Measurements from ENCODE around the gene CD300C. TPM values are rescaled to one million over a fixed set of nuclear protein-coding genes. Genes with fewer than 3 reads are reported as not detected.
"Not testable (repeated sequence)": the region's sequence is repeated elsewhere in the genome, so short reads cannot be mapped to it uniquely, and the experiment has no call there.

Gene CD300C
- total RNA-seq, 4 donors from 2014 or later = 0.39 to 4.6 (median 1.6) TPM

GRCh38 chr17:74520790-74521480, 25.0 kb downstream of the CD300C start:
- no peaks in the 10 kb centered on the region for H3K36me3 ChIP-seq
- peak overlapping the region in 3 of 4 donors; percentile 40 to 65 (median 51) for H3K27ac ChIP-seq (replicated peaks in 1 of 4)
- intact Hi-C loops (cut with DNase I) = no loop called here
- 82% methylated on average over 21 of the region's 21 CpGs for WGBS
- H3K27me3 ChIP-seq = peaks cover 0 to 10% (median 0%) of the 10 kb centered on the region in 4 donors
- peaks cover 0 to 13% (median 5%) of the 10 kb centered on the region in 4 donors for H3K9me3 ChIP-seq
- H3K4me1 ChIP-seq = no peaks in the 10 kb centered on the region
- peak; percentile 86 for DNase-seq (ENCODE audit: extremely low spot score)
- H3K4me3 ChIP-seq = no peak overlapping the region
- TF ChIP-seq EP300 (IDR thresholded peaks at IDR 0.05) = no peak
- peak in 1 of 2 donors; percentile 34 for TF ChIP-seq POLR2AphosphoS5 (IDR thresholded peaks at IDR 0.05)

- Histone ChIP-seq H3K27ac (replicated peaks in 1 of 4) (peak overlapping the region in 2 of 4 donors; percentile 51 to 65), H3K36me3 (no peaks in the 10 kb centered on the region), H3K9me3 (peaks cover 0 to 13% (median 5%) of the 10 kb centered on the region in 4 donors), H3K4me1 (no peaks in the 10 kb centered on the region), H3K27me3 (peaks cover 0 to 6% (median 0%) of the 10 kb centered on the region in 4 donors), H3K4me3 (no peak overlapping the region)
- DNase-seq (ENCODE audit: extremely low spot score) = peak; percentile 62
- intact Hi-C loops (cut with DNase I) = no loop called here
- 80% methylated on average over 3 of the region's 3 CpGs for WGBS
- TF ChIP-seq POLR2A (IDR thresholded peaks at IDR 0.05; ENCODE audit: low read depth) = no peak
- no peak for TF ChIP-seq EP300 (IDR thresholded peaks at IDR 0.05)
- TF ChIP-seq POLR2AphosphoS5 (IDR thresholded peaks at IDR 0.05) = no peak
- no peak for TF ChIP-seq CTCF (IDR thresholded peaks at IDR 0.05)
These were observed 25.9 kb downstream of the CD300C start for GRCh38 chr17:74520016-74520434.

DNA sequence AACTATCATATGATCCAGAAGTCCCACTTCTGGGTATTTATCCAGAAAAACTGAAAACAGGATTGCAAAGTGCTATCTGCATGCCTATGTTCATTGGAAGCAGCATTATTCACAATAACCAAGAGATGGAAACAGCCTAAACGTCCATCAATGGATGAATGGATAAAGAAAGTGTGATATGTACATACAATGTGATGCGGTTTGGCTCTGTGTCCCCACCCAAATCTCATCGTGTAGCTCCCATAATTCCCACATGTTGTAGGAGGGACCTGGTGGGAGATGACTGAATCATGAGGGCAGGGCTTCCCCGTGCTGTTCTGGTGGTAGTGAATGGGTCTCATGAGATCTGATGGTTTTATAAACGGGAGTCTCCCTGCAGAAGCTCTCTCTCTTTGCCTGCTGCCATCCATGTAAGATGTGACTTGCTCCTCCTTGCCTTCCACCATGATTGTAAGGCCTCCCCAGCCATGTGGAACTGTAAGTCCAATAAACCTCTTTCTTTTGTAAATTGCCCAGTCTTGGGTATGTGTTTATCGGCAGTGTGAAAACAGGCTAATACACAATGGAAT, 27.4 kb downstream of the CD300C start:
- H3K9me3 ChIP-seq; H3K36me3 ChIP-seq; H3K27me3 ChIP-seq; H3K27ac ChIP-seq (replicated peaks in 1 of 4); H3K4me1 ChIP-seq; DNase-seq (ENCODE audit: extremely low spot score); intact Hi-C loops (cut with DNase I); H3K4me3 ChIP-seq: not testable (repeated sequence)
- WGBS = 82% methylated on average over 6 of the region's 6 CpGs

DNA sequence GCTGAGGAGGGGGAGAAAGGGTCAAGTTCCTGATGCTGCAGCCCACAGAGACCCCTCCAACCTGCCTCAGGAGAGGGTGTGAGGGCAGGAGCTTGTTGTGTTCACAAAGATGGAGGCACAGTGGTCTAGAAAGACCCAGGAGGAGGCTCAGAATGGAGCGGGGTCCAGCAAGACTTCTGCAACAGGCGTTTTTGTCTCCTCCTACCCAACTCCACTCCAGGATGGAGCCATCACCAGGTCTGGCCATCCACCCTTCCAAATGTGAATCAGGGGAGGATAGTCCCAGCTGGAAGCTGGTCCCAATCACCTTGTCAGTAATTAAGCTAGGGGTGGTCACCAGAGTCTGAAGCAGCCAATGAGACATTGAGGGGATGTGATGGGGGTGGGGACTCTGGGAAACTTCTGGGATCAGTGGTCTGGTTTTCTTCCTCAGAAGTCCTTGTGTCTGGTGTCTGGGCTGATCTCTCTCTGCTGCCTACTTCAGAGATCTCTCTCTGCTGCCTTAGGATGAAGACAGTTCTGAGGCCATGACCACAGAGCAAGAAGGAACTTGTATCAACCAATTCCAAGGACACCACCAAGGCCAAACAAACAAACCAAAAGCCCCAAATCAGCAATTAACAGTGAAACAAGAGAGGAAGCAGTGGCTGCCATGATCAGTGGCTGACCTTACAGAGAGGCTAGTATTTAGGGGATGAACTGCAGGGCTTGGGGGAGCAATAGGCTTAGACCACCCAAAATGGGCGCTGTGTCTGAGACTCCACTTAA, 29.2 kb downstream of the CD300C start:
- no peak overlapping the region for H3K27ac ChIP-seq (replicated peaks in 1 of 4)
- H3K4me3 ChIP-seq = no peak overlapping the region
- DNase-seq (ENCODE audit: extremely low spot score) = peak; percentile 91
- no peaks in the 10 kb centered on the region for H3K4me1 ChIP-seq
- 85% methylated on average over 3 of the region's 3 CpGs for WGBS
- TF ChIP-seq POLR2AphosphoS5 (IDR thresholded peaks at IDR 0.05) (no peak), EP300 (IDR thresholded peaks at IDR 0.05) (no peak), CTCF (IDR thresholded peaks at IDR 0.05) (no peak), POLR2A (IDR thresholded peaks at IDR 0.05; ENCODE audit: low read depth) (no peak)
- H3K9me3 ChIP-seq = no peaks in the 10 kb centered on the region
- peaks cover 0 to 15% (median 0%) of the 10 kb centered on the region in 4 donors for H3K27me3 ChIP-seq
- no peaks in the 10 kb centered on the region for H3K36me3 ChIP-seq
- intact Hi-C loops (cut with DNase I) = no loop called here

GRCh38 chr17:74515941-74516340, 30.0 kb downstream of the CD300C start:
- H3K9me3 ChIP-seq = no peaks in the 10 kb centered on the region
- no peaks in the 10 kb centered on the region for H3K4me1 ChIP-seq
- no peak overlapping the region for H3K27ac ChIP-seq (replicated peaks in 1 of 4)
- DNase-seq (ENCODE audit: extremely low spot score) = peak; percentile 70
- H3K4me3 ChIP-seq = no peak overlapping the region
- H3K36me3 ChIP-seq = no peaks in the 10 kb centered on the region
- peaks cover 0 to 15% (median 0%) of the 10 kb centered on the region in 4 donors for H3K27me3 ChIP-seq
- intact Hi-C loops (cut with DNase I) = no loop called here
- TF ChIP-seq POLR2AphosphoS5 (IDR thresholded peaks at IDR 0.05) (no peak), POLR2A (IDR thresholded peaks at IDR 0.05; ENCODE audit: low read depth) (no peak), EP300 (IDR thresholded peaks at IDR 0.05) (no peak), CTCF (IDR thresholded peaks at IDR 0.05) (no peak)
- 72% methylated on average over 4 of the region's 4 CpGs for WGBS

Data from esophagus muscularis mucosa (tissue), 4 donors.